NCI-H2029 treated with DMSO at 0.1 percent for 48 hours (cell line): ENCODE results near the gene C15orf61.

Source experiments
- DNase-seq: peaks from one replicate; lab custom pipeline; 2025; lab: John Stamatoyannopoulos, UW

The C15orf61 gene

GRCh38 chr15:67549736-67550135, 28.8 kb downstream of the C15orf61 start:
- no peak for DNase-seq

- DNase-seq: no peak
Measured at GRCh38 chr15:67550522-67550921, 29.6 kb downstream of the C15orf61 start.

DNA sequence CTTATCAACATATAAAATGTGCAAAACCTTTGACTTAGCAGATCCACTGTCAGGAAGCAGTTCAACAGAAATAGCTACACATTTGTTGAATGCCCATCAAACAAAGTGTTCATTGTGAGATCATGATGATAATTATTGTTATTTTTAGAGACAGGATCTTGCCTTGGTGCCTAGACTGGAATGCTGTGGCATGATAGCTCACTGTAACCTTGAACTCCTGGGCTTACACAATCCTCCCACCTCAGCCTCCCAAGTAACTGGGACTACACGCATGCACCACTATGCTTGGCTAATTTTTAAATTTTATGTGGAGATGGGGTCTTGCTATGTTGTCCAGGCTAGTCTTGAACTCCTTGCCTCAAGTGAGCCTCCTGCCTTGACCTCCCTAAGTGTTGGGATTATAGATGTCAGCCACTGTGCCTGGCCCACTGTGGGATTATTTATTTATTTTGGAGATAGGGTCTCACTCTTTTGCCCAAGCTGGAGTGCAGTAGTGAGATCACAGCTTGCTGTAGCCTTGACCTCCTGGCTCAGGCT, 30.3 kb downstream of the C15orf61 start:
- no peak for DNase-seq

DNA sequence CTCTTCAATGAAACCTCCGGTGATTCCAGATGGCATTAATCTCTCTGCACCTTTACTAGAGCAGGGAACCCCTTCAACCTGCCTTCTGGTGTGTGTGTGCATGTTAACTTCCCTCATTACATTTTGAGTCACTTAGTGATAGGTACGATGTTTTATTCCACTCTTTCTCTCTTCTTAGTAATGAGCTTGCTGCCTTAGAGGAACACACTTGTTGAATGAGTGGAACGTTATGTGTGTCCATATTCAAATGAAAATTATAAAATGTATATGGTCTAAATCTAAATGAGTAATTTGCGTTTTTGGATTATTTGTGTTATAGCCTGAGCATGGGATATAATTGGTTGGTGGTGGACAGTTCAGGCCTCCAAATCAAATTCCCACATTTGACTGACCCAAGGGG, 33.6 kb downstream of the C15orf61 start:
- DNase-seq: no peak

DNA sequence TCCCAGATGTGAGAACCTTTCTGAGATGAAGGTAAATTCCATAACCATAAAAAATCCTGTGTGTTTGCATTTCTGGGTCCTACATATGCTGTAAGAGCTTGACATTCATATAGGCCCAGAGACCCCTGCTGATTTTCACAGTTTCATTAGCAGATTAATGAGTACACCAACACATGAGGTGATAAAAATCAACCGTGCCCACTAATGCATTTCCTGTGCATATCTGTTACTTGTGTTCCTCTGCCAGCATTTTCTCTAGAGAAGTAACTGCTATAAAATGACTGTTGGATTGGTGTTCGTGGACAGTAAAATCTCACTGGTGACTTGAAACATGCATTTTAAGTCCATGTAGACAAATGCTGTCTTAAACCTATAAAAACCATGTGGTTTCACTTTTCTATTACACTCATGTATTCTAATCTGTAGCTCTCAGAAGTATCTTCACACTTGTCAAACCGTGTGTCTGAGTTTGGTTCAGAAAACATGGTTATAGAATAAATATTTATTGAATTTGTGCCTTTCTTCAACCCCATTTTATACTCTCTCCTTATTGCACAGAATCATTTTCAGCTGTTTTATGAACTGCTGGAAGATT, 36.1 kb downstream of the C15orf61 start:
- no peak for DNase-seq

GRCh38 chr15:67558502-67558901, 37.6 kb downstream of the C15orf61 start:
- no peak for DNase-seq

DNA sequence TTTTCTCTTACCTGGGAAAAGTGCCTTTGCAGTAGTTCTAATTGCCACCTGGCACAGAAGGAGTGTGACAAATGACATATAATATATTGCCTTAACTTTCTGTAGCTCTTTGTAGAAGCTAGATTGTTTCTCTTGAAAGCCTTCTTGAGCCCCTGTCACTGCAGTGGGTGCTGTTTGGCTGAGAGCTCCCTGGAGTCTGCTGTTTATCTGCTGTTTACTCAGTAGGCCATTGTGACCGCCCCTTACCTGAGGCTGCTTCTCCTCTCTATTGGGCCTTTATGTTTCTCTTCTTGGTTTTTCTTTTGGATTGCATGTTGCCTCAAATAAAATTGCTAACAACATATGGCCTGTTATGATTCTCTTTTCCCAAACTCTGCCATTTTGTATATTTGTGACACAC, 38.2 kb downstream of the C15orf61 start:
- DNase-seq: no peak

DNA sequence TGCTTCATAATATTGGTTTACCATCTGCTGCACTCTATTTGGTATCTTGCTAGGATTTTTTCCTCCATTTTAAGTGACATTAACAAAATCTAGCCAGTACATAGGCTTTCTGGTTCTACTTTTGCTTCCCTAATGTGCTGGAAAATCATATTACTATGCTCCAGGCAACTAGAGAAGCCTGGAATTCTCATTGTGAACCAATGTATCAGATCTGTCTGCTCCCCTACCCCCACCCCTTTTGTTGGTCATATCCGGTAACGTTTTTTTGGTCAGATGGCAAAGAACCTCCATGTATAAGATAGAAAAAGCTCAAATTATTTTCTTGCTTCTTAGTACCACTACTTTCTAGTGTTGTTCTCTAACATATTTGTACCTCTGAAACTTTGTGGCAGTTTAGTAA, 38.6 kb downstream of the C15orf61 start:
- DNase-seq: no peak

DNA sequence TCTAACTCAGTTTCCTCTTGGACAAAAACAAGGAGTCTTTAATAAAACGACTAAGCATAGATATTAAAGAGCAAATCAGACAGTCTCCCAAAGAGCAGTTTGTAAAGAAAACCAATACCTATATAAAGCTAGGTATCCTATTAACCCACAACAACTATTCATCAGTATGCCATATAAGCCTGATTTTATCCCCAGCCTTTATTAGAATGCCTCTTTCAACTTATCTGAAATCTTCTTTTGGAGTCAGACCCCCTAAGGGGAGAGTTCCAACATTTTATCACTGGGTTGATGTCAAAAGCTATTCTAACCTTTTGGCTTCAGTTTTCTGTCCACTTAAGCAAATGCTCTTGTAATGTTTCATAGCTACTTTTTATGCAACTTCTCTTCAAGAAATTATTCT, 39.4 kb downstream of the C15orf61 start:
- DNase-seq: no peak

DNA sequence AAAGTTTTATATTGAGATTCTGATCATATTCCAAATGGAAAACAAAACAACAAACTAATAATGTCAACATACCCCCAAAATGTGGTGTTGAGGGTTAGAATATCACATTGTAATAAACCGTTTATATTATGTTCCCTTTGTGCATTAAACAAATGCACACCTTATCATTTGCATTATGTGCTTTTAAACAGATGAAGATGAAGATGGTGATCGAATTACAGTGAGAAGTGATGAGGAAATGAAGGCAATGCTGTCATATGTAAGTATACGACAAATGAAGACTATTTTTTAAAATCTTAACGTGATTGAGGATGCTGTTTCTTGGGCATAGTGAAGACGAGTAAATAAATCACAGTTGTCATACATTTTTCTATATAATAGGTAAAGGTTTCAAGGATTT, 42.2 kb downstream of the C15orf61 start:
- DNase-seq: no peak

- no peak for DNase-seq
Measured at GRCh38 chr15:67564021-67564967, 43.4 kb downstream of the C15orf61 start.

DNA sequence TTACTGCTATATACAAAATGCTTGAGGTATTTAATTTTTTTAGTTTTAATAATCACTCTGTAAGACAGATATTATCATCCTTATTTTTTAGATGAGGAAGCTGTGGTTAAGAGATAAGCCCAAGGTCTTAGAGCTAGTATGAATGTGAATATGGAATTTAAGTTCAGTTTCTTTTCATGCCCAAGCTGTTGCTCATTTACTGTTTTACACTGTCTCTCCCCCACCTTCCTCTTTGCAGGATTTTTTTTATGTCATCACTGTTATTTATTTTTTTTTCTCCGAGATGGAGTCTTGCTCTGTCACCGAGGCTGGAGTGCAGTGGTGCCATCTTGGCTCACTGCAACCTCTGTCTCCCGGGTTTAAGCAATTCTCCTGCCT, 44.0 kb downstream of the C15orf61 start:
- no peak for DNase-seq

- DNase-seq: no peak
Measured at GRCh38 chr15:67569668-67570067, 48.7 kb downstream of the C15orf61 start.

DNA sequence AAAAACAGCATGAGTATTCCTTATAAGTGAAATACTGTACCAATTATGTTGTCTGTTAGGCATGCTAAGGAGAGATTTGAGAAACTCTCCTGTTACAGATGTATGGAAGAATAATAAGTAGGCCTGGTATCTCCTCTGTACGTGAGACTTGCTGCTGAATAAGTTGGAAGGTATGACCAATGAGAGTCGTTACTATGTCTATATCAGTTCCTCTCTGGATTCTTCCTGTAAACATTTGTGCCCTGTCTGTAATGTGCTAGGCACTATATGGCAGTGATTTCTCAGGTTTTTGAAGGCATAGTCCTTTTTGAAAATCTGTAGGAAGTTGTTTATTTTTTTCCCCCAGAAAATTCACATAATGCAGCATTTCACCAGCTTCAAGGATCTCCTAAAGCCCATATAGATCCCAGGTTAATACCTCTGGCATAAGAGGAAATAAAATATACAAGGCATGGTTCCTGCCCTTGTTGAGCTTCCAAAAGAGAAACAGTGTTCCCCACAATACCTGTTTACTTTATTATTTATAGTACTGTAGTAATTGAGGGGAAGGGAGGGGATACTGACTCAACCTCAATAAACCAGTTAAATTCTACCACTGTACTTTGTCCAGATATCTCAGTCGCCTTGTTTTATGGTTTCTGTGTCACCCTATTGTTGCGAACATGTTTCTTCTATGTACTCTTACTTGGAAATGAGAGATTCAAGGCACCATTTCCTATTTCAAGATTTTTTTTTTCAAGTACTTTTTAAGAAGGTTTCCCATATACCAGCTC, 50.1 kb downstream of the C15orf61 start:
- no peak for DNase-seq

DNA sequence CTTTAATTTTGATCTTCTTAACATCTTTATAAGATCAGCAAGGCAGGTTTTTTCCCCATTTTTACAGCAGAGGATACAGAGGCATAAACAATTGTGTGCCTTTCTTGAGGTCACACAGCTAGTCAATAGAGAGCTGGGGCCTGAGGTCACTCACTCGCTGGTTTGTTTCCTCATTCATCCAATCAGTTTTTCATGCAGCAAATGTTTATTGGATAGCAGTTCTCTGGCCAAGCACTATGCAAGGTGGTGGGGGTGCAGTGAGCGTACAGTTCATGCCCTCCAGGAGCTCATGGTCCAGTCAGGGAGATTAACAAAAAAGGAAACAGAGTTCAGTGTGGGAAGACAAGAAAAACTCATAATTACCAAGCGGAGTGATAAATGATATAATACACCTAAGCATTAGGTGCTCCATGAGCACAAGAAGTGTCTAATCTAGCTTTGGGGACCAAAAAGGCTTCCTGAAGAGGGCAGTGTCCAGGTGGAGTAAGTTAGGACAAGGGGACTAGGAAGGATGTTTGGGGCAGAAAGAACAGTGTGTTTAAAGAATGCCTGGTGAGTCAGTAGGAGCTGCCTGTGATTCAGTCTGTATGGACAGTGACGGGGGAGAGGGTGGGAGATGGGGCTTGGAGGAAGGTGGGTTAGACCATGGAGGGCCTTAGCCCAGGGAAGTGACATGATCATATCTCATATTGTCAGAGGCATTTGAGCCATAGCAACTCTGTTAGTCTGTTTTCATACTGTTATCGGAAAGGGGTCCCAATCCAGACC, 50.9 kb downstream of the C15orf61 start:
- no peak for DNase-seq

- DNase-seq: no peak
Measured at GRCh38 chr15:67573194-67573593, 52.3 kb downstream of the C15orf61 start.

DNA sequence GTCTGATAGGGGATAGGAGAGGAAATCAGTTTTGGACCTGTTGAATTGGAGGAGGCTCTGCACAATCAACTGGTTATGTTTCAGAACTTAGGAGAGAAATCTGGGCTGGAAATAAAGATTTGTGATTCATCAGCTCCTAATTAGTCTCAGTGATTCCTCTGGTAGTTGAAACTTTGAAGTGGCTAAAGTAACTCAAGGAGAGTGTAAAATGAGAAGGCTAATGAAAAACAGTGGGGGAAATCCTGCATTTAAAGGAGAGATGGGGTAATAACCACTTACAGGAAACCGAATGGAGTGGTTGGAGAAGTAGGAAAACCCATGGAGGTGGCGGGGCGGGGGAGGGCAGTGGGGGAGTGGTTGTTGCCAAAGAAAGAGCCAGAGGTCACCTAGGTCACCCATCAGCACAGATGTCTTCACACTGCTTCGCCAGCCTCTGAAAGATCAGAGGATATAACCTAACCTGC, 54.1 kb downstream of the C15orf61 start:
- DNase-seq: no peak

DNA sequence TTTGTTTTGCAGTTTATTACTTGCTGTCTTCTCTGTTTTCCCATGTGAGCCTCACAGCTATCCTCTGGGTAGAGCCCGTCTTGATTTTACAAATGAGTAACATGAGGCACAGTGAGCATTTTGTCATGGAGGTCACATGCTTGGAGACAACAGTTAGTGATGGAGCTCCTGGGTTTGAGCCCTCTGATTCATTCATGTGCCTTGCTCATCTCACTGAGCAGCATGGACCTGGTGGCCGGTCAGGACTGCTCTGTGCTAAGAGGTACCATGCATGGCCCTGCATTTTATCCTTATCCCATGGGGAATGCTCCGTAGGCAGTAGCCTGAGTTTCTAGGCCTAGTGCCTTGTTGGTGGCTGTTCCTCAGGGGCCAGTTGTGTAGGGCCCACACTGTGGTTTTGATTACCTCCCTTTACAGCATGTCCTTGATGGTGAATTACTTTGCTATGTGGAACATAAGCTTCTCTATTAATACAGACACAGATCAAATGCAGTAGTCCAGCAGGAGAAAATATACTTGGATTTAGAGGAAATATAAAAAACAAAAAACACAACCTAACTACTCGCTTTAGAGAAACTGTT, 57.2 kb downstream of the C15orf61 start:
- DNase-seq: no peak

GRCh38 chr15:67579164-67579563, 58.2 kb downstream of the C15orf61 start:
- DNase-seq: no peak
